LNCAP (cell line): ENCODE measurements around the gene ACACA.

ENCODE experiments used
- CTCF ChIP-seq: fragments of 450-650 bp; IDR thresholded peaks from 2 replicates; pipeline ENCODE4 v1.5.1; 2017; ENCODE audit warnings: mild to moderate bottlenecking

Gene ACACA

DNA sequence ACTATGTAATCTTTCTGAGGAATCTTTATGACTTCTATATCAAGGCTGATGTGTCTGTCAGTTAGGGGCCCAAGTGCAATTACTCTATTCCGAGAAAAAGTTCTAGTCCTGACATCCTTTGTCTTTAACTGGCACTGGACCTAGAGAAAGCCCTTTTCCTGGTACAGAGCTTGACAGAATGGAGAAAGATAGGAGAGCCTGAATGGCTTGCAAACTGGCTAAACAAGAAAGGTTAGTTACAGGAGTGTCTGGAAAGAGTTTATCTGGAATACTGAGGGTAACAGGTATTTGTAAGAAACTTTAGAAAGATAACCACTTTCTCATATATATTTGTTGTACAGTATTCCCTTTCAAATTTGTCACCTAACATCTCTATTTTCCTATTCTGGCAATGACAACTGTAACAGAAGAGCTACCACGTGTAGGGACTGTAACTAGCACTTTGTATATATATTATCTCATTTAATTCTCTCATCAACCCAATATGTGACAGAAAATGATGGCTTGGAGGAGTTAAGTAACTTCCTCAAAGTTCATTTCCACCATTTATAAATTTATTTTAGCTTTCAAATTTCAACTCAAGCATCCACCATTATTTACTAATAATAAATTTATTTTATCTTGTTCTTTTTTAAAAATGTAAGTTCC is 128.3 kb downstream of the ACACA start:
- no peak for TF ChIP-seq CTCF

DNA sequence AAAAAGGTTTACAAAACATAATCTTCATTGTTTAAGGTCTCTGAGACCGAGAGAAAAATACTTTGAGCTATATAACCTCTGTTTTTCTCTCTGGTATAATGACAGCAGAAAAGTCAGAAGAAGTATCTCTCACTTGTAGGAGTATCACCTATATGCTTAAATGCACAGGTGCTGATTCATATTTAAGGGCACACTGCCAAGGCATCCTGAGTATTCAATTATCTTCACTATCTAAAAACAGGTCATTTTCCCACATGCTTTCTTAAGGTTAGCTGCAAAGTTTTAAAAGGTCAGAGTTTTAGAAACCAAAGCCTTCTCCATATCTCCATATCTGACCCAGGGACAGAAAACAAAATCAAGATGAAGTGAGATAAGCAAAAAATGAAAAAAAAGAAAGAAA is 130.2 kb downstream of the ACACA start:
- TF ChIP-seq CTCF: no peak

DNA sequence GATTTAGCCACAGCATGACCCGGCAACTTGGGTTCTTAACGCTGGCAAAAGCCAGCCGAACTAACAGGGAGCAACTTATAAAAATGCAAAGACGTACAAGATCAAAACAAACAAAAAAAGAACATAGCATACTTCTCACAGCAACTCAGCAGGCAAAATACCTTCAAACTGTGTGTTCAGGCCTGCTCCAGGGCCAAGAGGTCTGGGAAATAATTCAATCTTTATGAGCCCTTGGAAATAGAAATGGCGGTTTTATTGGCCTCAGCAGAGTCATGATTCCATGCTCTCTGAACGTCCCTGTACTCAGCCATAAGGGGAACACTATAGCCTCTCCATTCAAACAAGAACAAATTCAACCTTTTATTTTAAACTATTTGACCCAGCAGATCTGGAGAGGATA is 132.2 kb downstream of the ACACA start:
- no peak for TF ChIP-seq CTCF

- TF ChIP-seq CTCF: no peak
These were observed 133.1 kb downstream of the ACACA start for GRCh38 chr17:37273409-37274051.

DNA sequence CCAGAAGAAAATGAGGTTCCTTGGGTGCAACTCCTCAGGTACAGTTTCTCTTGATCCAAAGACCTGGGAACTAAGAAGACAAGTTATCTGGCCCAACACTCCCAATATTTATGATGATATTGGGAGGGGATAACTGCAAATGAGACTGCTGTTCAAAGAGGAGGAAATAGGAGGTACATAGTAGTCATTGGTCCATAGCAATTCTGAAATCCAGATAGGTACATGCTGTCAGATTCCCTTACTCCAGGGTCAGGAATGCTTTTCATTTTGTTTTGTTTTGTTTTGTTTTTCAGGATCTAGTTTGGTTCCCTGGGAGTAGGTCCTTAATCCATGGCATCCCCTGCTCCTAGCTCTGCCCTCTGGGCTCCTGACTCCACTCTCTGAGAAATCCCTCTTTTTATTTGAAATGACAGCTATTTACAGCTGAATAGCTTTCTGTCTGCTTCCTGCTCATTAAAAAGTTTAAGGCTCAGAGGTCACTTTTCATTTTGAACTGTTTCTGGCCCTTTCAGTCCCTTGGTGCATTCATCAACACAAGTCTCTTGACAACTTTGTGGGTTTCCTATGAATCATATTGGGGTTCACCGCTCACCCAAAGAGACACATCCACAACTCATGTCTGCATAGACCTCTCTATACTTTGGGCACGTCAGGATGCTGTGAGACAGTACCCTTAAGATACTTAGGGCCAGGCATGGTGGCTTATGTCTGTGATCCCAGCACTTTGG is 141.0 kb downstream of the ACACA start:
- no peak for TF ChIP-seq CTCF

DNA sequence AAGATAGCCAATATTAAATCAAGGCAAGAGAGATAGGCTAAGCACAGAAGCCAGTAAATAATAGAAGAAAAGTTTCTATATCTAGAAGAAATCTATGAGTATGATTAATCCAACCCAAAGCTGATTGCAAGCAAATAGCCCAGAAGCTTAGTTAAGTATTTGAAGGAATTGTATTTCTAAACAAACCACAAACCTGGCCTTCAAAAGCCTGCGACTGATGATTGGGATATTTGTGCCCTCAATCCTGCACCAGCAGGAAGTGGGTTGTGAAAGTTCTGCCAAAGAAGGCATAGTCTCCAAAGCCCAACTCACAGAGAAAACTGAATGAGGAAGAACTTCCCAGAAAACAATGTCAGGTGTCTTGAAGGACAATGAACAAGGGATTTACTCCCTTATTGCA is 145.3 kb downstream of the ACACA start:
- no peak for TF ChIP-seq CTCF

- TF ChIP-seq CTCF: no peak
These were observed 147.5 kb downstream of the ACACA start for GRCh38 chr17:37259030-37259735.
